ENCODE measurements around the gene CHRNA1.

DNA sequence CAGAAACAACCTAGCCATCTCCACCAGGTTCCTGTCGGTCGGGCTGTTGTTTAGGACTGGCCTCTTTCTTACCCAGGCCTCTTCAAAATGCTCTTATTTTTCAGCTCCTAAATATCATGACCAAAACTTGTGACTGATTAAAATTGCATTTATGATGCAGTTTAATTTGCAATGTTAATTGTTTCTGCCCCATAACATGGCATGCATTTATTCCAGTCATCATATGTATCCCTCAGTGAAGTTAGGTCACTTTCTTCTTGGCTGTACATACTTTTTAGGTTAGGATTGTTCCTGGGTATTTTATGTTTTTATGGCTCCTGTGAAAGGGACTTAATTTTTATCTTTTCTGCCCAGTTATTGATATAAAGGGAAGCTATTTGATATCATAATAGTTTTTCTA lies 50.6 kb downstream of the CHRNA1 start:
- TF ChIP-seq, protein P1, sequence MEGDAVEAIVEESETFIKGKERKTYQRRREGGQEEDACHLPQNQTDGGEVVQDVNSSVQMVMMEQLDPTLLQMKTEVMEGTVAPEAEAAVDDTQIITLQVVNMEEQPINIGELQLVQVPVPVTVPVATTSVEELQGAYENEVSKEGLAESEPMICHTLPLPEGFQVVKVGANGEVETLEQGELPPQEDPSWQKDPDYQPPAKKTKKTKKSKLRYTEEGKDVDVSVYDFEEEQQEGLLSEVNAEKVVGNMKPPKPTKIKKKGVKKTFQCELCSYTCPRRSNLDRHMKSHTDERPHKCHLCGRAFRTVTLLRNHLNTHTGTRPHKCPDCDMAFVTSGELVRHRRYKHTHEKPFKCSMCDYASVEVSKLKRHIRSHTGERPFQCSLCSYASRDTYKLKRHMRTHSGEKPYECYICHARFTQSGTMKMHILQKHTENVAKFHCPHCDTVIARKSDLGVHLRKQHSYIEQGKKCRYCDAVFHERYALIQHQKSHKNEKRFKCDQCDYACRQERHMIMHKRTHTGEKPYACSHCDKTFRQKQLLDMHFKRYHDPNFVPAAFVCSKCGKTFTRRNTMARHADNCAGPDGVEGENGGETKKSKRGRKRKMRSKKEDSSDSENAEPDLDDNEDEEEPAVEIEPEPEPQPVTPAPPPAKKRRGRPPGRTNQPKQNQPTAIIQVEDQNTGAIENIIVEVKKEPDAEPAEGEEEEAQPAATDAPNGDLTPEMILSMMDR (IDR thresholded peaks at IDR 0.05) = no peak
- TF ChIP-seq POLR2A (IDR thresholded peaks at IDR 0.05) = no peak

Measured in adrenal gland (tissue), 5 donors.